T-helper 2 cell (primary cell): ENCODE measurements around the gene MGST2.
A peak's percentile ranks its signal among the peaks of the same experiment; 100 is the strongest.

Source experiments
- DNase-seq, 5 experiments: peaks; one replicate each; pipeline versions ENCODE4 v3.0.0 to v3.0.0-alpha.2; 2012 to 2022

Gene MGST2

DNA sequence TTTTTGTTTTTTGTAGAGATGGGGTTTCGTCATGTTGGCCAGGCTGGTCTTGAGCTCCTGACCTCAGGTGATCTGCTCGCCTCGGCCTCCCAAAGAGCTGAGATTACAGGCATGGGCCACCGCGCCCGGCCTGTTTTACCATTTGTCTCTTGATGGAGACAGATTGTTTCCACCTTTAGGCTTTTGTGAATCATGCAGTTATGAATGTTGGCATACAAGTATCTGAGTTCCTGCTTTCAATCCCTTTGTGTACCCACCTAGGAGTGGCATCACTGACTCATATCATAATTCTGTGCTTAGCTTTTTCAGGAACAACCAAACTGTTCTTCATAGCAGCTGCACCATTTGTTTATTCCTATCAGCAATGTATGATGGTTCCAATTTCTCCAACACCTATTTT is 20.2 kb upstream of the MGST2 start:
- DNase-seq, result no peak

DNA sequence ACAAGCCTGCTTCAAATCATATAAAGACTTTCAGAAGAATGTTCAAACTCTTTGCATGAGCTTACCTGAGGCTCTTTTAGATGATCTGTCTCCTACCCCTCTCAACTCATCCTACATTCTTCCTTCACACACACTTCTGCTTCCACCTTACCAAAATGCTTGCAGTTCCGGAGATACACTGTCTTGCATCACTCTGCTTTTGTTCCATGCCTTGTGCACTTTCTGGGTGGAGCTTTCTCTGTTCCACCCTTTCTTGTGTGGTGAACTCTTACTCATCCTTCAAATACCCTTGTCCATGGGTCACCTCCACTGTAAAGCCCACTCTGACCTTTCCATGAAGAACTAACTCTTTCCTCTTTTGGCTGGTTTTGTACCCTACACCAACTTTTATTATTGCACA is 18.4 kb upstream of the MGST2 start:
- DNase-seq, result no peak

DNA sequence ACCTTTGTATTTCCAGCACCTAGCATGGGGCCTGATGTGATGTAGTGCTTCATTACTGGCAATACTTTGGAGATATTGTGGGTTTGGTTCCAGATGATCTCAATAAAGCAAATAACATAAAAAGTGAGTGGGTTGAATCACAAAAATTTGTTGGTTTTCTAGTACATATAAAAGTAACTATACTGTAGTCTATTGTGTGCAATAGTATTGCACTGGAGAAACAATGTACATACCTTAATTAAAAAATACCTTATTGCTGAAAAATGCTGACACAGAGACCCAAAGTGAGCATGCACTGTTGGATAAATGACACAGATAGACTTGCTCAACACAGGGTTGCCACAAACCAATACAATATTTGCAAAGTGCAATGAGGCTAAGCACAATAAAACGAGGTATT is 17.7 kb upstream of the MGST2 start:
- DNase-seq, result no peak

DNA sequence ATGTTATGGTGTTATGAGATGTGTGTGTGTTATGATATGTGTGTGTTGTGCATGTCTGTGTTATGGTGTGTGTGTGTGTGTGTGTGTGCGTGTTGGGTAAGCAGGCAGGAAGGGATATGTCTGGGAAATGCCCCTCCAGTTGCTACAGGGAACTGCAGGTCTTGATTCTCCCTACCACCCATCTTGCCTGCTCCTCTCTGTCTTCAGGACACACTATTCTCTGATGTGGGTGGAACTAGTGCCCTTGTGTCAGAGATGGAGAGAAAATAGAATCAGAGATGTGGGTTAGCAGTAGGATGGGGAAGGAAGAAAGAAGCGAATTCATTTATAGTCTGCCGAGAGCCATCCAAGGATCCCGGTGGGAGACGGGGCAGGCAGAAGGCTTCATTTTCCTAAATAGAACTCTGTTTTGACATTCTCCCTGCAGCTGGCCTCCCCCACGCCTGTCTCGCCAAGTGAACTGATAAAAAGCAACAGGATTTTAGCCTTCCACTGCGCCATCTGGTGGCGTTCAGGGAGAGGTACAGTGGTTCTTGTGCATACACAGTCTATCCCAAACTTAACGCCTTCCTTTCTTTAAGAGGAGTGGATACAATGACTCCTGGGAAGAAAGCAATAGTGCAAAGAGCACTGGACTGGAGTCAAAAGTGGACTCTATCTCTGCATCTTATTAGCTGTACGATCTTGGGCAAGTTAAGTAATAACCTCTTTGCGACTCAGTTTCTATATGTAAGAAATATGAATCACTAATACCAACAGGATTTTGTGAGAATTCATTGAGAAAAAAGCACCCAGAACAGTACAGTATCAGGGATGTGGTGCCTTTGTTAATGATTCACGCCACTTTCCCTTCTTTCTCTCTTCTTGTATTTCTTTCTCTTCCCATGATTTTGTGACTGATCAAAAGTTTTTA is 14.1 kb upstream of the MGST2 start:
- peak; percentile 33 to 76 (median 41) for DNase-seq

GRCh38 chr4:139654516-139654915 is 11.1 kb upstream of the MGST2 start:
- DNase-seq, result no peak

DNA sequence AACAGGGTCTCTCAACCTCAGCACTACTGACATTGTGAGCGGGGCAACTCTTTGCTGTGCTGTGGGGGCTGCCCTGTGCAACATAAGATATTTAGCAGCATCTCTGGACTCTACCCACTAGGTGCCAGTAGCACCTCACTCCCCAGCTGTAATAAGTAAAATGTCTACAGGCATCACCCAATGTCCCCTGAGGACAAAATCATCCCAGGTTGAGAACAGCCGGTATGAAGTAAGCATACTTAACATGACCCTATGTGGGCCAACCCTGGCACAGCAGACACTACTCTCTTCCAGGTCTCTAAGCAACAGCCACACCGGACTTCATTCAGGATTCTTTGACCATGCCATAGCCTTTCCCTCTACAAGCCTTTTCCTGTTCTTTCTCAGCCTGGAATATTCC is 10.5 kb upstream of the MGST2 start:
- DNase-seq, result peak in 1 of 5 experiments; percentile 58

- peak in 3 of 5 experiments; percentile 12 to 83 (median 21) for DNase-seq
Measured at GRCh38 chr4:139656614-139657486, 8.8 kb upstream of the MGST2 start.

DNA sequence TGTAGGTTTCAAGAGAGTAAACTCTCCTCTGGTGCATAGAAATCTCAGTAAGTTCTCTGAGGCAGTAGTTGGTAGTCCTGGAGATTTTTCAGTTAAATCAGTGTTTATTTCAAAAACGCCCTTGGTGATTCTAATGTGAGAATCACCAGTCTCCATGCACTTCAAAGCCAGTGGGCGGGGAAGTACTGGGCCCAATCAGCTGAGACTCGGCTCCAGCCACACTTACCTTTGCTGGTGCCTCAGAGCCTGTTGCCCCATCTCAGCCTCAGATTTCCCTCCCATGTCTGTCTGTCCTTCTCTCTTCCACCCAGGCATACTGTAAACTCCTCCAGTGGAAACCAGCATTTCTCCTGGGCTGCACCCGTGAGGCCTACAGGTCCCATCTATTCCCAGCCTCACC is 7.4 kb upstream of the MGST2 start:
- DNase-seq, result peak in 1 of 5 experiments; percentile 75

- no peak for DNase-seq
Measured at GRCh38 chr4:139658586-139659382, 6.8 kb upstream of the MGST2 start.

DNA sequence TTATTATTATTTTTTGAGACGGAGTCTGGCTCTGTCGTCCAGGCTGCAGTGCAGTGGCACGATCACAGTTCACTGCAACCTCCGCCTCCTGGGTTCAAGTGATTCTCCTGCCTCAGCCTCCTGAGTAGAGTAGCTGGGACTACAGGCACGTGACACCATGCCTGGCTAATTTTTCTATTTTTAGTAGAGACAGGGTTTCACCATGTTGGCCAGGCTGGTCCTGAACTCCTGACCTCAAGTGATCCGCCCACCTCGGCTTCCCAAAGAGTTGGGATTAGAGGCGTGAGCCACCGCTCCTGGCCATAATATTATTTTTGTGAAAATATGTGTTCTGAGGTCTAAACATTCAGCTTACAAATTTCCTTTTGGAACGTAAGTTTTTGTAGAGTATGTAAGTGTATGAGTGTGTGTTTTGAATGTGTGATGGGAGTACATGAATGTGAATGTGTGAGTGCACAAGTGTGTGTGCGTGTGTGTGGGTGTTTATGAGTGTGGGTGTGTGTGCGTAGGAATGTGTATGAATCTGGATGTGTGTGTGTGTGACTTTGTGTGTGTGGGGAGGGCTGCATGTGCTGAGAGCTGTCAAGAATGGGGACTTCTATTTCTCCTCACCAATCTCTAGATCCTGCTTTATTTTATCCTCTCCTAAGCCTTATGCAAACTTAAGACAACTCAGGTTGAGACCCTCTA is 5.7 kb upstream of the MGST2 start:
- no peak for DNase-seq

GRCh38 chr4:139660568-139661043 is 5.0 kb upstream of the MGST2 start:
- no peak for DNase-seq

- no peak for DNase-seq
Measured at GRCh38 chr4:139663561-139664138, 2.0 kb upstream of the MGST2 start.

DNA sequence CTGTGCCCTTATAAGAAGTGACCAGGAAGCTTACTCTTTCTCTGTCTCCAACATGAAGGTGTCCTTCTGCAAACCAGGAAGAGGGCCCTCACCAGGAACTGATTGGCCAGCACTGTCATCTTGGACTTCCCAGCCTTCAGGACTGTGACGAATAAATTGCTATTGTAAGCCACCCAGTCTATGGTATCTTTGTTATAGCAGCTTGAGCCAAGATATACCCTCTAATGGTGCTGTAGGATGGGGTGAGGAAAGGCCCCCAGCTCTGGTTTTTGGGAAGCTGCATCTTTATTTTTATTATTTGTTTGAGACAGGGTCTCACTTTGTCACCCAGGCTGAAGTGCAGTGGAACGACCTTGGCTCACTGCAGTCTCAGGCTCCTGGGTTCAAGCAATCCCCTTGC is 1.2 kb upstream of the MGST2 start:
- no peak for DNase-seq

DNA sequence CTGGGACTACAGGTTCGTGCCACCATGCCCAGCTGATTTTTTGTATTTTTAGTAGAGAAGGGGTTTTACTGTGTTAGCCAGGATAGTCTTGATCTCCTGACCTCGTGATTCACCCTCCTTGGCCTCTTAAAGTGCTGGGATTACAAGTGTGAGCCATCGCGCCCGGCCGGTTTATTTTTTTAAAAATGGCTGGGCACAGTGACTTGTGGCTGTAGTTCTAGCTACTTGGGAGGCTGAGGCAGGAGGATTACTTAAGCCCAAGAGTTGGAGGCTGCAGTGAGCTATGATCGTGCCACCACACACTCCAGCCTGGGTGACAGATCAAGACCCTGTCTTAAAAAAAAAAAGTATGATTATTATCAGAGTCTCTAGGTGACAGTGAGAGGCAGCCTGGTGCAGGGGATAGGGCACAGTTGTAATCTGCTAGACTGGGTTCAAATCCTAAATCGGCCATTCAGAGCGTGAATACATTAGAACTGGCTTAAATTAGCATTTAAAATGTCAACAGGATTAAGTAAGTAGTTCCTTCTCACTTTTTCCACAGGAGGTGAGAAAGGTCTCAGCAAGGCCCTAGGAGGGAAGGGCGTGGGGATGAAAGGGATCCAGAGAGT is 435 bp upstream of the MGST2 start:
- DNase-seq, result peak in 1 of 5 experiments; percentile 39

DNA sequence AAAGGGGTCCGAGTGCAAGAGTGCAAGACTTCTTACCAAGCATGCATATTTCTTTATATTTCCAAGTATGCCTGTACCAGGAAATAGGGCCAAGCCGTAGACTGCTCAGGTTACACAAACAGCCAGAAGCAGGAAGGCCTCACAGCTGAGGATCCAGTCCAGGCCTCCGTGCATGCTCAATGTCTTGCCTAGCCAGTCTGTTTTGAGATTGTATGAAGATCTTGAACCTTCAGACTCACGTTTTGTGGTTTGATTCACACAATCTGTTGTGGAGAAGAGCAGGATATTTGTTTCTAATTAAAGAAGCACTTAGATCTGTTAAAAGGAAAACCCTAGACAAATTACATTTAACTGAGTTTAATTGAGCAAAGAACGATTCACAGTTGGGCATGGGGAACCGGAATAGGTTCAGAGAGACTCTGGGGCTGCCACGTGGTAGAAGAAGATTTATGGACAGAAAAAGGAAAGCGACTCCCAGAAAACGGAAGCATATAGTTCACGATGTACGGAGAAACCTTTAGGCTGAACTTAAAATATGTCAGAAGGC is 1.2 kb downstream of the MGST2 start:
- peak in 1 of 5 experiments; percentile 75 for DNase-seq

DNA sequence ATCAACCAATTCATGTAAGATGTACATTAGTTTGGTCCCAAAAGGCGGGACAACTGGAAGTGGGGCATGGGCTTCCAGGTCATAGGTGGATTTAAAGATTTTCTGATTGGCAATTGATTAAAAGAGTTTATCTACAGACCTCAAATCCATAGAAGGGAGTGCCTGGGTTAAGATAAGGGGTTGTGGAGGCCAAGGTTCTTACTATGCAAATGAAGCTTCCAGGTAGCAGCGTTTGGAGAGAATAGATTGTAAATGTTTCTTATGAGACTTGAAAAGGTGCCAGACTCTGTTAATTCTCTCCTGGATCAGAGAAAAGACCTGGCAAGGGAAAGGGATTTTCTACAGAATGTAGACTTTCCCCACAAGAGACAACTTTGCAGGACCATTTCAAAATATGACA is 2.4 kb downstream of the MGST2 start:
- DNase-seq, result no peak

DNA sequence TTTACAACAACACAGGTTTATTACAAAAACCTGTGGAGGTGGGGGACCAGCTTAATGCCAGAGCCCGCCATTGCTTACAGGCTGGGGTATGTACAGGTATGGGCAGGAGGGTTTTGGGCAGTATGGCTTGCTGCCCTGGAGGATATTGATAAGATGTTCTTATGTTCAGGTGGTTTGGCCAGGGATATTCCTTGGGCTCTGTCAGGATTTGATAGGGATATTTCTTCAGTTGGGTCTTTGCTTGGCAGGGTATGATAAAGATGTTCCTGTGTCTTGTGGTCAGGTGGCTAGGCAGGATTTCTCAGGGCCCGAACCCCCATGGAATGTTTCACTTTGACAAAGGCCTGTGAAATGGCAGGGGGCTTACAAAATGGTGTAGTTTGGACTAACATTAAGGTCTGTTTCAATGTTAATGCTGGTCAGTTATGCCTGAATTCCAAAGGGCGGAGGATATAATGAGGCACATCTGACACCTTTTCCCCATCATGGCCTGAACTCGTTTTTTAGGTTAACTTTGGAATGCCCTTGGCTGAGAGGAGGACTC is 3.1 kb downstream of the MGST2 start:
- DNase-seq, result no peak

DNA sequence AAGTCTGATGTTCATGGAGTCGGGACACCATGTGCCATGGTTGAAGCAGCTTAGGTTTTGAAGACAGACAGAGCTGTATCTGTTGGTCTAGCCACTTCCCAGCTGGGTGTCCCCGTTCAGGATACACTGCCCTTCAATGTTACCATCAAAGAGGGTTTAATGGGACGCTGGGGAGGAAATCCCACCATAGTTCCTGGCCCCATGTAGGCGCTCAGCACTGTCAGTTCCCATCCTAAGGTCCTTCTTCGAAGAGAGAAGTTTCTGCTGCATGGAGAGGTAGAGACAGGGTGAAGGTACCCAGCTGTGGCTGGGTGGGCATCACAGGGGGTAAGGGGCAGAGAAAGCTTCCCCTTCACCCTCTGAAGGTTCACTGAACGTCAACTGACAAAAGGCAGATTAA is 3.7 kb downstream of the MGST2 start:
- DNase-seq, result no peak

- no peak for DNase-seq
Measured at GRCh38 chr4:139669890-139670289, 4.3 kb downstream of the MGST2 start.

DNA sequence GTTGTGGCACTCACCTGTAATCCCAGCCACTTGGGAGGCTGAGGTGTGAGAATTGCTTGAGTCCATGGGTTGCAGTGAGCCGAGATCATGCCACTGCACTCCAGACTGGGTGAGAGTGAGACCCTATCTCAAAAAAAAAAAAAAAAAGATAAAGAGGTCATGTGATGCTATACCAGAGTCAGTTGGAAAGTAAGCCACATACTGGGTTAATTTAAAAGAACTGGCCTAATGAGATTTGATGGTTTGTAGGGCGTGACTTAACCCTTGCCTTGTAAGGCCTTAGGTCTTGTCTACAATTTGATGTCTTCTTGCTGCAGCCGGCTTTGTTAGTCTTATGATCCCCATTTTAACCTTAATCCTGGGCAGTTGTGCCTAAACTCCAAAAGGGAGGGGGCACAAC is 5.2 kb downstream of the MGST2 start:
- DNase-seq, result no peak

GRCh38 chr4:139672215-139672614 is 6.6 kb downstream of the MGST2 start:
- DNase-seq, result no peak
